ENCODE results near the gene HIGD1A. TPM values are rescaled to one million over a fixed set of nuclear protein-coding genes. Genes with fewer than 3 reads are reported as not detected.

The HIGD1A gene
- polyA plus RNA-seq, 1 of the 3 experiments (the other 2 are of a cell fraction) = 72.1 TPM

DNA sequence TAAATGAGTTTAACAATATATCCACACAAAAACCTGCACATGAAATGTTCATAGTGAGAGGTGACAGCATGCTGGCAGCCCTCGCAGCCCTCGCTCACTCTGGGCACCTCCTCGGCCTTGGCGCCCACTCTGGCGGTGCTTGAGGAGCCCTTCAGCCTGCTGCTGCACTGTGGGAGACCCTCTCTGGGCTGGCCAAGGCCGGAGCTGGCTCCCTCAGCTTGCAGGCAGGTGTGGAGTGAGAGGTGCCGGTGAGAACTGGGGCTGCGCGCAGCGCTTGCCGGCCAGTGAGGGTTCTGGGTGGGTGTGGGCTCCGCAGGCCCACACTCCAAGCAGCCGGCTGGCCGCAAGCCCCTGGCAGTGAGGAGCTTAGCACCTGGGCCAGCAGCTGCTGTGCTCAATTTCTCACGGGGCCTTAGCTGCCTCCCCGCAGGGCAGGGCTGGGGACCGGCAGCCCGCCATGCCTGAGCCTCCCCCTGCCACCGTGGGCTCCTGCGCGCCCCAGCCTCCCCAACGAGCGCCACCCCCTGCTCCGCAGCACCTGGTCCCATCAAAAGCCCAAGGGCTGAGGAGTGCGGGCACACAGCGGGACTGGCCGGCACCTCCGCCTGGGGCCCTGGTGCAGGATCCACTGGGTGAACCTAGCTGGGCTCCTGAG, 34.7 kb downstream of the HIGD1A start:
- CTCF ChIA-PET = interaction anchor here (0.8 to 1.2 kb wide), 2 partner anchors 14 to 20 kb away, joined by 3 to 4 read pairs; no protein-coding TSS in a partner anchor
- H2AFZ ChIP-seq (ENCODE audit: low read depth) = no peak overlapping the region
- H3K4me1 ChIP-seq (ENCODE audit: control insufficient read depth in 1 of 2, insufficient read depth in 2 of 2, low read depth in 1 of 2, low read length in 1 of 2) = peaks cover 0 to 7% of the 10 kb centered on the region in 2 experiments; a peak in 1 of 4 replicates
- 84% methylated on average over 16 of the region's 28 CpGs for WGBS (ENCODE audit: low lambda C conversion rate)
- POLR2A ChIA-PET = interaction anchor here (0.6 kb wide), 1 partner anchor 208 kb away, joined by 3 read pairs; no protein-coding TSS in a partner anchor
- H3F3A ChIP-seq (replicated peaks; ENCODE audit: insufficient read depth) = peaks cover 10% of the 10 kb centered on the region
- H3K79me2 ChIP-seq (ENCODE audit: insufficient read depth) = no peaks in the 10 kb centered on the region
- H3K27ac ChIP-seq (ENCODE audit: low read depth in 2 of 2, low read length in 1 of 2) = no peak overlapping the region
- no peak overlapping the region for H3K4me2 ChIP-seq
- no peaks in the 10 kb centered on the region for H3K9me3 ChIP-seq
- H3K36me3 ChIP-seq (replicated peaks in 1 of 2; ENCODE audit: control insufficient read depth in 1 of 2, insufficient read depth in 2 of 2, low read length in 1 of 2) = no peaks in the 10 kb centered on the region
- H3K9ac ChIP-seq = no peak overlapping the region
- DNase-seq = no peak
- no peak overlapping the region for H3K4me3 ChIP-seq (ENCODE audit: low read depth in 2 of 2, low read length in 1 of 2)
- H4K20me1 ChIP-seq (ENCODE audit: insufficient read depth) = no peaks in the 10 kb centered on the region
- TF ChIP-seq NFIC (IDR thresholded peaks at IDR 0.05; ENCODE audit: borderline replicate concordance) (no peak), REST (IDR thresholded peaks at IDR 0.05; ENCODE audit: low read depth, low read length) (no peak), JUND (IDR thresholded peaks at IDR 0.05) (no peak), FOSL2 (IDR thresholded peaks at IDR 0.05; ENCODE audit: borderline replicate concordance, low read depth) (no peak), CHD2 (IDR thresholded peaks at IDR 0.05; ENCODE audit: low read length, partially characterized antibody) (no peak), RCOR1 (IDR thresholded peaks at IDR 0.05; ENCODE audit: low read length) (no peak), ELF1 (IDR thresholded peaks at IDR 0.05) (no peak), TEAD4 (IDR thresholded peaks at IDR 0.05; ENCODE audit: borderline replicate concordance, insufficient read depth) (no peak), USF2 (IDR thresholded peaks at IDR 0.05; ENCODE audit: borderline replicate concordance, low read depth, low read length) (no peak), MEF2A (IDR thresholded peaks at IDR 0.05; ENCODE audit: borderline replicate concordance, low read depth) (no peak)
- TF ChIP-seq, protein P1, sequence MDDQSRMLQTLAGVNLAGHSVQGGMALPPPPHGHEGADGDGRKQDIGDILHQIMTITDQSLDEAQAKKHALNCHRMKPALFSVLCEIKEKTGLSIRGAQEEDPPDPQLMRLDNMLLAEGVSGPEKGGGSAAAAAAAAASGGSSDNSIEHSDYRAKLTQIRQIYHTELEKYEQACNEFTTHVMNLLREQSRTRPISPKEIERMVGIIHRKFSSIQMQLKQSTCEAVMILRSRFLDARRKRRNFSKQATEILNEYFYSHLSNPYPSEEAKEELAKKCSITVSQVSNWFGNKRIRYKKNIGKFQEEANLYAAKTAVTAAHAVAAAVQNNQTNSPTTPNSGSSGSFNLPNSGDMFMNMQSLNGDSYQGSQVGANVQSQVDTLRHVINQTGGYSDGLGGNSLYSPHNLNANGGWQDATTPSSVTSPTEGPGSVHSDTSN (IDR thresholded peaks at IDR 0.05) = no peak
- H3K9me2 ChIP-seq = no peaks in the 10 kb centered on the region
- H3K27me3 ChIP-seq (ENCODE audit: insufficient read depth) = no peaks in the 10 kb centered on the region

Data from SK-N-SH (cell line).